Measurements from ENCODE around the gene PRM2.

PRM2 gene

GRCh38 chr16:11262915-11263314 lies 13.4 kb downstream of the PRM2 start:
- peaks cover 4% of the 10 kb centered on the region for H3K36me3 Mint-ChIP-seq

GRCh38 chr16:11260596-11260966 lies 15.7 kb downstream of the PRM2 start:
- DNase-seq (ENCODE audit: low spot score in 2 of 2) (no peak), ATAC-seq (no peak)
- Mint-ChIP-seq H3K4me3 (no peak overlapping the region), H3K9me3 (no peaks in the 10 kb centered on the region), H3K27ac (no peak overlapping the region), H3K4me1 (peaks cover 49% of the 10 kb centered on the region), H3K36me3 (peaks cover 23% of the 10 kb centered on the region)

More at GRCh38 chr16:11262915-11263314, 13.4 kb downstream of the PRM2 start:
- peaks cover 40% of the 10 kb centered on the region for H3K4me1 Mint-ChIP-seq
- DNase-seq (ENCODE audit: low spot score in 2 of 2) (no peak), ATAC-seq (no peak)
- no peak overlapping the region for H3K4me3 Mint-ChIP-seq
- no peak overlapping the region for H3K27ac Mint-ChIP-seq
- no peaks in the 10 kb centered on the region for H3K9me3 Mint-ChIP-seq

- Mint-ChIP-seq H3K36me3 (peaks cover 30% of the 10 kb centered on the region), H3K4me3 (no peak overlapping the region), H3K4me1 (peaks cover 49% of the 10 kb centered on the region), H3K9me3 (no peaks in the 10 kb centered on the region), H3K27ac (no peak overlapping the region)
- no peak for ATAC-seq
- DNase-seq (ENCODE audit: low spot score in 2 of 2): no peak
Observed at GRCh38 chr16:11259655-11260595, 16.4 kb downstream of the PRM2 start.

GRCh38 chr16:11258553-11259492 lies 17.5 kb downstream of the PRM2 start:
- H3K9me3 Mint-ChIP-seq: no peaks in the 10 kb centered on the region
- peak overlapping the region; percentile 95 for H3K4me3 Mint-ChIP-seq
- DNase-seq (ENCODE audit: low spot score in 2 of 2) (peak in 1 of 2 donors; percentile 68), ATAC-seq (no peak)
- peaks cover 41% of the 10 kb centered on the region for H3K36me3 Mint-ChIP-seq
- peaks cover 41% of the 10 kb centered on the region for H3K4me1 Mint-ChIP-seq
- peak overlapping the region; percentile 69 for H3K27ac Mint-ChIP-seq

GRCh38 chr16:11257131-11257938 lies 18.9 kb downstream of the PRM2 start:
- peak in 1 of 2 donors; percentile 83 for DNase-seq (ENCODE audit: low spot score in 2 of 2)
- ATAC-seq: peak; percentile 29
- H3K4me3 Mint-ChIP-seq: peak overlapping the region; percentile 95
- peak overlapping the region; percentile 98 for H3K27ac Mint-ChIP-seq
- H3K4me1 Mint-ChIP-seq: peaks cover 42% of the 10 kb centered on the region
- peaks cover 51% of the 10 kb centered on the region for H3K36me3 Mint-ChIP-seq
- no peaks in the 10 kb centered on the region for H3K9me3 Mint-ChIP-seq

GRCh38 chr16:11256661-11257130 lies 19.6 kb downstream of the PRM2 start:
- peak overlapping the region; percentile 98 for H3K27ac Mint-ChIP-seq
- H3K4me3 Mint-ChIP-seq: peak overlapping the region; percentile 95
- H3K4me1 Mint-ChIP-seq: peaks cover 49% of the 10 kb centered on the region
- DNase-seq (ENCODE audit: low spot score in 2 of 2): no peak
- H3K9me3 Mint-ChIP-seq: no peaks in the 10 kb centered on the region
- ATAC-seq: no peak
- peaks cover 58% of the 10 kb centered on the region for H3K36me3 Mint-ChIP-seq

GRCh38 chr16:11255737-11256660 lies 20.3 kb downstream of the PRM2 start, which contains the start of gene SOCS1:
Gene SOCS1, minus strand, starts transcription at chr16:11256204. Its CDS starts 726 bp downstream, at chr16:11255478.
- peaks cover 56% of the 10 kb centered on the region for H3K4me1 Mint-ChIP-seq
- DNase-seq (ENCODE audit: low spot score in 2 of 2): peak; percentile 95 to 97
- peak; percentile 76 for ATAC-seq
- no peaks in the 10 kb centered on the region for H3K9me3 Mint-ChIP-seq
- peaks cover 65% of the 10 kb centered on the region for H3K36me3 Mint-ChIP-seq
- peak within 1 kb of the TSS; percentile 99 for H3K27ac Mint-ChIP-seq
- peak within 1 kb of the TSS; percentile 95 for H3K4me3 Mint-ChIP-seq

GRCh38 chr16:11254913-11255736 lies 21.2 kb downstream of the PRM2 start:
- DNase-seq (ENCODE audit: low spot score in 2 of 2): peak in 1 of 2 donors; percentile 52
- Mint-ChIP-seq H3K27ac (peak overlapping the region; percentile 99), H3K9me3 (no peaks in the 10 kb centered on the region), H3K4me3 (peak overlapping the region; percentile 95), H3K36me3 (peaks cover 73% of the 10 kb centered on the region), H3K4me1 (peaks cover 64% of the 10 kb centered on the region)
- ATAC-seq: no peak

GRCh38 chr16:11253995-11254912 lies 22.0 kb downstream of the PRM2 start:
- peaks cover 66% of the 10 kb centered on the region for H3K4me1 Mint-ChIP-seq
- peak overlapping the region; percentile 99 for H3K27ac Mint-ChIP-seq
- peaks cover 82% of the 10 kb centered on the region for H3K36me3 Mint-ChIP-seq
- DNase-seq (ENCODE audit: low spot score in 2 of 2): peak in 1 of 2 donors; percentile 74
- H3K9me3 Mint-ChIP-seq: no peaks in the 10 kb centered on the region
- ATAC-seq: no peak
- peak overlapping the region; percentile 95 for H3K4me3 Mint-ChIP-seq

- Mint-ChIP-seq H3K9me3 (no peaks in the 10 kb centered on the region), H3K36me3 (peaks cover 92% of the 10 kb centered on the region), H3K27ac (peak overlapping the region; percentile 99), H3K4me1 (peaks cover 61% of the 10 kb centered on the region), H3K4me3 (peak overlapping the region; percentile 95)
- ATAC-seq: peak; percentile 60
- DNase-seq (ENCODE audit: low spot score in 2 of 2): peak in 1 of 2 donors; percentile 85
Observed at GRCh38 chr16:11253009-11253994, 23.0 kb downstream of the PRM2 start.

- H3K9me3 Mint-ChIP-seq: no peaks in the 10 kb centered on the region
- H3K4me3 Mint-ChIP-seq: peak overlapping the region; percentile 95
- peaks cover 97% of the 10 kb centered on the region for H3K36me3 Mint-ChIP-seq
- ATAC-seq: no peak
- peak overlapping the region; percentile 99 for H3K27ac Mint-ChIP-seq
- peak in 1 of 2 donors; percentile 73 for DNase-seq (ENCODE audit: low spot score in 2 of 2)
- H3K4me1 Mint-ChIP-seq: peaks cover 60% of the 10 kb centered on the region
Observed at GRCh38 chr16:11252482-11252931, 23.8 kb downstream of the PRM2 start.

All from stimulated activated effector memory CD8-positive, alpha-beta T cell treated with anti-CD3 and anti-CD28 coated beads, Interleukin-12 subunit alpha, Interleukin-12 subunit beta, amount 100 ng/mL, for 72 hours (primary cell).